Measurements from ENCODE around the gene TENM4.

Gene TENM4

DNA sequence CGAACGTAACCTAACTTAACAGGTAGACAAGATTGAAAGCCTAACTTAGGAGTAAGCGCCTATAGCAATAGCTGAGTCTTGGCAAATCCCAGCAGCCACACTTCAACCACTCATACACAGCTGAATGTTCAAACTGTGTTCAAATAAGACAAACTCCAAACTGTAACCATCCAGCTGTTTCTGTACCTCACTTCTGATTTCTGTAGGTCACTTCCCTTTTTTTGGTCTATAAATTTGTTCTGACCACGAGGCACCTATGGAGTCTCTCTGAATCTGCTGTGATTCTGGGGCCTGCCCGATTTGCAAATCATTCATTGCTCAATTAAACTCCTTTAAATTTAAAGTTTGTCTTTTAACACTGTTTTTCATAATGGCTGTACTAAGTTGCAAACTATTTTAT is 8.2 kb upstream of the TENM4 start:
- no peak for DNase-seq (ENCODE audit: low spot score)
- Histone ChIP-seq H3K4me3 (no peak overlapping the region), H3K27ac (no peak overlapping the region)
- TF ChIP-seq, protein P1, sequence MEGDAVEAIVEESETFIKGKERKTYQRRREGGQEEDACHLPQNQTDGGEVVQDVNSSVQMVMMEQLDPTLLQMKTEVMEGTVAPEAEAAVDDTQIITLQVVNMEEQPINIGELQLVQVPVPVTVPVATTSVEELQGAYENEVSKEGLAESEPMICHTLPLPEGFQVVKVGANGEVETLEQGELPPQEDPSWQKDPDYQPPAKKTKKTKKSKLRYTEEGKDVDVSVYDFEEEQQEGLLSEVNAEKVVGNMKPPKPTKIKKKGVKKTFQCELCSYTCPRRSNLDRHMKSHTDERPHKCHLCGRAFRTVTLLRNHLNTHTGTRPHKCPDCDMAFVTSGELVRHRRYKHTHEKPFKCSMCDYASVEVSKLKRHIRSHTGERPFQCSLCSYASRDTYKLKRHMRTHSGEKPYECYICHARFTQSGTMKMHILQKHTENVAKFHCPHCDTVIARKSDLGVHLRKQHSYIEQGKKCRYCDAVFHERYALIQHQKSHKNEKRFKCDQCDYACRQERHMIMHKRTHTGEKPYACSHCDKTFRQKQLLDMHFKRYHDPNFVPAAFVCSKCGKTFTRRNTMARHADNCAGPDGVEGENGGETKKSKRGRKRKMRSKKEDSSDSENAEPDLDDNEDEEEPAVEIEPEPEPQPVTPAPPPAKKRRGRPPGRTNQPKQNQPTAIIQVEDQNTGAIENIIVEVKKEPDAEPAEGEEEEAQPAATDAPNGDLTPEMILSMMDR (IDR thresholded peaks at IDR 0.05) = no peak

DNA sequence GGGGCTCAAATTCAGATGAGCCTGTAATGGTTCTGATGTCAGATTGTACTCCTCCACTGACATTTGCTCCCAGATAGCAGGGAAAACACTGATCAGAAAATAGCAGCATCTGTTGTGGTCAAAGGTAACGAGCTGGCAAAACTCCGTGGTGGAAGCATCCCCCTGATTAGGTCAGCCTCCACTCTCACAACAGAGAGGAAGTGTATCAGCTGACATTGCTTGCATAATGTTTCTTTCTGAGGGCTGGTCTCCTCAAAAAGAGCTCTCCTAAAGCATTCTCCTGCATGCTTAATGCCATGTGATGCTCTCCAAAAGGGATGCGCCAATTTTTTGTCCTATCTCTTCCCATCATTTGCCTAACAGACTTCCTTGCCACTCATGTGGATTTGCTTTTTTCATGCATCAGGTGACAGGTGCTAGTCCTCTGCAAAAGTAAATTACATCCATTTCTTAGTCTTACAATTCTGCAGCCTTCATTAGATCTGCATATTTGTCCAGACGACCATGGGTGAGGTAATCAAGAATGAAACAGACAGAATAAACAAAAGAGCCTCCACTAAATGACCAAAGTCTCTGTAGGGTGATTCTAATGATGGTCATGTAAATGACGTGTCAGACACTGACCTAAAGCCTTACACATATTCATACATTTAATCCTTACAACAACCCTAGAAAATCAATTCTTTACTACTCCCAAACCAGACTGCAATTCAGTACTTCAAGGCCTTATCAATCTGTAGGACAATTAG is 6.4 kb upstream of the TENM4 start:
- no peak overlapping the region for H3K27ac ChIP-seq
- no peak for DNase-seq (ENCODE audit: low spot score)
- TF ChIP-seq, protein P1 (IDR thresholded peaks at IDR 0.05) = no peak
- H3K4me3 ChIP-seq = no peak overlapping the region

DNA sequence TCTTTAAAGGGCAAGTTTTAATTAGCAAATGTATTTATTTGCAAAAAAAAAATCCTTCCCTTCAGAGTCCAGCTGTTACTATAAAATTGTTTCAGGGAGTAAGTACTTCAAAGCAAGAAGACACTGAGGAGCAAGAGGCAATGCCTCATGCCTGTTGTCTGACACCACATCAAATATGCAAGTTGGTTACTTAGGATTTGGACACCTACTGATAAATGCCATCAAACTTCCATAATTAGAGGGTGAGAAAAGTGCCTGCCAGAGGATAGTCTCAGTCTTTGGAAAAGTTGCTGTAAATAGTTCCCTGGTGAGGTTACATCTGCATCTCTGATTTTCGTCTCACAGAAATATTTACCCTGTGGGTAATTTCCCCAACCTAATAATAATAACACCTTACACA is 4.1 kb upstream of the TENM4 start:
- Histone ChIP-seq H3K4me3 (no peak overlapping the region), H3K27ac (no peak overlapping the region)
- no peak for DNase-seq (ENCODE audit: low spot score)
- TF ChIP-seq, protein P1 (IDR thresholded peaks at IDR 0.05) = no peak

DNA sequence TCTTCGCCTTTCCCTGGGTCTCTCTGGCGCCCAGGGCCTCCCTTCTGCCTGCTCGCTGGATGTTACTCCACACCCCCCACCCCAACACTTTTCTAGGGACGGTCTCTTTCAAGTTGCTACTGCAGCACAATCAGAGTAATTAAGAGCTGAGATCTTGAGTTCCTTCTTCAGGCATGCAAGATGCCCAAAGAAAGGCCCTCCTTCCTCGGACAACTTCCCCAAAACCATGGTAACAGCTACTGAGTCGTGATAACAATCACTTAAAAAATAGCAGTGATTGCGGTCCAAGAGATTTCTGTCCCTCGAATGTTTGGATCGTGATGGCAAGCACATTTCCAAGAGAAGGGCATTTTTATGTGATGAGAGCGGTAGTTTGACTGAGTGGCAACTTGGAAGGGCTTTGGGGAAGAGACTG is 638 bp upstream of the TENM4 start:
- H3K4me3 ChIP-seq = peak overlapping the region; percentile 80
- TF ChIP-seq, protein P1 (IDR thresholded peaks at IDR 0.05) = no peak
- H3K27ac ChIP-seq = peak overlapping the region; percentile 82 to 89
- no peak for DNase-seq (ENCODE audit: low spot score)

DNA sequence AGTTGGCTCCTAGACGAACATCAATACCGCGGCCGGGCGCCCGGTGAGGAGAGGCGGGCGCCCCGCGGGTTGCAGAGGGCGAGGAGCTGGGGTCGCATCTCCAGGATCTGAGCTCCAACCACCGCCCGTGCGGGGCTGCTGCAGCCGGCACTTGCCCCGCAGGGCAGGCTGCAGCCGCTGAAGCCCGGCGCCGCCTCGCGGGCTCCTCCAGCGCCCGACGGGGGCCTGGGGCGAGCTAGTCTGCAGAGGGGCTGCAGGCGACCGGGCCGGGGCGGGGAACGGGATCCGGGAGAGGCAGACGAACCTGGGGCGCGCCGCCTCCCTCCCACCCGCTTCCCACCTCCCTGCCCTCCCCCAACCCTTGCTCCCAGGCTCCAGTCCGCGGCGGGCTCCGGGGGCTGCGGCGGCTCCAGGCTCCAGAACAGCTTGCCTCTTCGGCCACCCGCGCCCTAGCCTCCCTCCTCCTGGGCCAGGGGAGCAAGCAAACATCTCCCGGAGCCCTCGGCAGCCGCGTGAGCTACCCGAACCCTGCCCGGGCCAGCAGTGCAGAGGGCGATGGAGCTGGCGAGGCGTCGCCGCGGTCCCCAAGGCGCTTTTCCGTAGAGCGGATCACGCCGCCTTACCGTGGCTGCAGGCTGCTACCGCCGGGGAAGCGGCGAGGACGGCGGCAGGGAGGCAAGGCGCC is 802 bp downstream of the TENM4 start:
- H3K4me3 ChIP-seq = peak overlapping the region; percentile 80
- H3K27ac ChIP-seq = peak overlapping the region; percentile 82 to 89
- DNase-seq (ENCODE audit: low spot score) = peak; percentile 75
- TF ChIP-seq, protein P1 (IDR thresholded peaks at IDR 0.05) = no peak

DNA sequence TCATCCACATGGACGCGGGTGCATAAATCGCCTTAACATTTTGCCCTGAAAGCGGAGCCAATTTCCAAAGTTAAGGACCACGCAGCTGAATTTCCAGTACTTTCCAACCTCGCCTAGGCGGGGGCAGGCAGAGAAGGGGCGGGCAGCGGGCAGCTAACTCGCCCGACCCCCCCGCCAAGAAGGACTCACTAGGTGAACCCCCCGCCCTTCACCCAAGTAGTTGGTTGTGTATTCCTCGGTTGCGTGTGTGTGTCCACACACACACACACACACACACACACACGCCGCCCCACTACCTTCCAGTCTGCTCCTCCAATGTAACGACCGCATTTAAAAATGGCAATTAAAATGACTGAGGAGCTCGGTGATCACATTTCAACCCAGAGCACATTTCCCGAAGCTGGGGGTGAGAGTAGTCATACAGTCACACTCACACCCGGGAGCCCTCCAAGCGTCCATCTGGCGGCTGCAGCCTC is 1.4 kb downstream of the TENM4 start:
- DNase-seq (ENCODE audit: low spot score) = no peak
- peak overlapping the region; percentile 82 to 89 for H3K27ac ChIP-seq
- H3K4me3 ChIP-seq = peak overlapping the region; percentile 80
- TF ChIP-seq, protein P1 (IDR thresholded peaks at IDR 0.05) = no peak
